Dermis microvascular lymphatic vessel endothelial cell (primary cell): ENCODE results near the gene FGD6. TPM values are rescaled to one million over a fixed set of nuclear protein-coding genes. Genes with fewer than 3 reads are reported as not detected.

Experiments
- total RNA-seq: library from RNA; depleted of rRNA; stranded (reverse); fragments of >200 nt; gene quantifications from 2 replicates; pipeline ENCODE4 v1.2.1, GENCODE V29; 2014

Gene FGD6
- total RNA-seq, 1 donor from 2014 or later: 11.0 TPM

Other genes starting within 250 kb of the FGD6 start
- 69.9 and 107 TPM in 2 replicates for gene NDUFA12, start 213.8 kb downstream of the FGD6 start, total RNA-seq
- gene NR2C1, start 143.8 kb downstream of the FGD6 start, total RNA-seq: 13.9 and 18.3 TPM in 2 replicates
- gene VEZT, start 340 bp upstream of the FGD6 start, total RNA-seq: 80.2 and 83.8 TPM in 2 replicates